ENCODE measurements around the gene BEST4. TPM values are rescaled to one million over a fixed set of nuclear protein-coding genes. Genes with fewer than 3 reads are reported as not detected.

Gene BEST4
- total RNA-seq, 1 experiment from 2014 or later: 0.15 TPM

DNA sequence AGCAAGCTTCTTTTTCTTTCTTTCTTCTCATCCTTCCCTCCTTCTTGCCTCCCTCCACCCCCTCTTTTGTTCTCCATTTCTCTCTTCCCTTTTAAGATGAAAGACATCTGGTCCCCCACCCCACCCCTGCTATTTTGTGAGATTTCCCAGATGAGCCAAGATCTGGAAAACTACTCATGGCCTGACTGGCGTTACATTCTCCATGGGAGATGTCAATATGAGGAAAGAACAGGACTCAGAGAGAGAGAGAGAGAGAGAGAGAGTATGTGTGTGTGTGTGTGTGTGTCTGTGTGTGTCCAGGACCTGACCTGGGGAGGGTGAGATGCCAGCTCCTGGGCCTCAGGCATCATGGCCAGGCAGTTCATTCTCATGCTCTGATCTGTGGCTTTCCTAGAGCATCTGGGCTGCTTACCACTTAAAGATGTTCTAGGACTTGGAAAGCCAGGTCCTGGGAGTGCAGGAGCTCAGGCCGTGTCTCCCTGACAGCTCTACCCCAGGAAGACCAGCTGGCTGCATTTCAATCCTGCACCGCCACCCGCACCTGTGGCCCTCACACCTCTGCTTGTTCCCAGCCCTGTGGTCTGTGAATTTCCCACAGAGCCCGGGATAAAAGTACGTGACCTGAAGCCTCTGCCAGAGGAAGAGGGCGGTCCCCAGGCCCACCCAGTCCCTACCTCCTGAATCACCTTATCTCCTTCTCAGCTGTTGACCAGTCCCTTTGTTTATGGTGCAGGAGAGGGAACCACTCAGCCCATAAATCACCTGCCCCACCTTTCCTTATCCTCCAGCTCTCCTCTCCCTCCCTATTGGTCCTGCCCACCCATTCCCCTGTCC, 3.2 kb upstream of the BEST4 start:
- H3K4me1 ChIP-seq (ENCODE audit: control insufficient read depth, insufficient read depth, low read length): no peaks in the 10 kb centered on the region
- H3K4me3 ChIP-seq (ENCODE audit: low read depth in 2 of 2, low read length in 2 of 2): no peak overlapping the region
- BruUV-seq (replicated peaks): no TSS peak
- intact Hi-C loops (cut with micrococcal nuclease; ENCODE audit: unreplicated experiment): no loop called here
- no peak overlapping the region for H3K27ac ChIP-seq (ENCODE audit: low read length)
- H3K9me3 ChIP-seq (ENCODE audit: control insufficient read depth, insufficient read depth, low read depth, low read length): no peaks in the 10 kb centered on the region
- DNase-seq (ENCODE audit: low read depth, low spot score): no peak
- TF ChIP-seq TCF7L2 (IDR thresholded peaks at IDR 0.05; ENCODE audit: low read depth, low read length): no peak
- no peak for TF ChIP-seq REST (IDR thresholded peaks at IDR 0.05; ENCODE audit: insufficient read depth in 1 of 2, low read depth in 2 of 2, low read length in 1 of 2)
- H3K36me3 ChIP-seq (ENCODE audit: control insufficient read depth, insufficient read depth, low read length): no peaks in the 10 kb centered on the region
- ChIA-PET POLR2A (interaction anchor here (0.6 kb wide), 2 partner anchors 8 to 133 kb away, joined by 6 to 14 read pairs; no protein-coding TSS in a partner anchor), CTCF (interaction anchor here (0.5 to 0.8 kb wide), 5 partner anchors 11 to 1221 kb away, joined by 3 to 10 read pairs (median 3); no protein-coding TSS in a partner anchor)
- in situ Hi-C loops (cut with HindIII; ENCODE audit: low pct_unique_long_range_greater_than_20kb, low sequenced_read_pairs): no loop called here
- ATAC-seq: no peak
- H3K27me3 ChIP-seq (ENCODE audit: control insufficient read depth, insufficient read depth, low read length): no peaks in the 10 kb centered on the region

- DNase-seq (ENCODE audit: low read depth, low spot score) (no peak), ATAC-seq (no peak)
- in situ Hi-C loops (cut with HindIII; ENCODE audit: low pct_unique_long_range_greater_than_20kb, low sequenced_read_pairs): no loop called here
- intact Hi-C loops (cut with micrococcal nuclease; ENCODE audit: unreplicated experiment): no loop called here
- no peaks in the 10 kb centered on the region for H3K36me3 ChIP-seq (ENCODE audit: control insufficient read depth, insufficient read depth, low read length)
- ChIA-PET CTCF (interaction anchor here (0.6 kb wide), 1 partner anchor 10 kb away, joined by 10 read pairs; no protein-coding TSS in a partner anchor), POLR2A (interaction anchor here (0.6 to 1.4 kb wide), 2 partner anchors 27 to 32 kb away, joined by 4 to 6 read pairs; no protein-coding TSS in a partner anchor)
- no peak overlapping the region for H3K27ac ChIP-seq (ENCODE audit: low read length)
- no TSS peak for BruUV-seq (replicated peaks)
- no peaks in the 10 kb centered on the region for H3K9me3 ChIP-seq (ENCODE audit: control insufficient read depth, insufficient read depth, low read depth, low read length)
- H3K4me1 ChIP-seq (ENCODE audit: control insufficient read depth, insufficient read depth, low read length): no peaks in the 10 kb centered on the region; the same call in 1 of the 2 replicates
- no peak for TF ChIP-seq REST (IDR thresholded peaks at IDR 0.05; ENCODE audit: insufficient read depth in 1 of 2, low read depth in 2 of 2, low read length in 1 of 2)
- TF ChIP-seq TCF7L2 (IDR thresholded peaks at IDR 0.05; ENCODE audit: low read depth, low read length): no peak
- TF ChIP-seq SIN3A (IDR thresholded peaks at IDR 0.05; ENCODE audit: borderline replicate concordance, insufficient read depth, low read depth, low read length): no peak
- H3K4me3 ChIP-seq (ENCODE audit: low read depth in 2 of 2, low read length in 2 of 2): no peak overlapping the region
- H3K27me3 ChIP-seq (ENCODE audit: control insufficient read depth, insufficient read depth, low read length): no peaks in the 10 kb centered on the region
These were observed 464 bp downstream of the BEST4 start for GRCh38 chr1:44787506-44787905.
